GM19372 (cell line): ENCODE results near the gene ATP6V0E2.
"Not testable (repeated sequence)": the region's sequence is repeated elsewhere in the genome, so short reads cannot be mapped to it uniquely, and the experiment has no call there.

Experiments used
- ATAC-seq: cut with Tn5 transposase; IDR thresholded peaks from one replicate; pipeline ENCODE4 v1.9.1; 2021; ENCODE audit warnings: mild to moderate bottlenecking, low read depth, moderate library complexity; ENCODE audit not compliant: unreplicated experiment

The ATP6V0E2 gene

GRCh38 chr7:149873074-149873969 is at the start of gene ATP6V0E2:
Gene ATP6V0E2 (plus strand): TSS chr7:149873969. CDS start chr7:149874066, 97 bp downstream.
- ATAC-seq: peak; percentile 89

GRCh38 chr7:149824301-149824741 is 49.4 kb upstream of the ATP6V0E2 start:
- no peak for ATAC-seq

GRCh38 chr7:149824748-149825566 is 48.8 kb upstream of the ATP6V0E2 start:
- ATAC-seq: no peak

GRCh38 chr7:149825567-149826343 is 48.0 kb upstream of the ATP6V0E2 start:
- ATAC-seq: no peak

- ATAC-seq: no peak
Observed at GRCh38 chr7:149826344-149827088, 47.3 kb upstream of the ATP6V0E2 start.

- ATAC-seq: no peak
Observed at GRCh38 chr7:149827089-149827981, 46.4 kb upstream of the ATP6V0E2 start.

GRCh38 chr7:149828357-149829309 is 45.1 kb upstream of the ATP6V0E2 start:
- ATAC-seq: no peak

- not testable (repeated sequence) for ATAC-seq
Observed at GRCh38 chr7:149830527-149830926, 43.2 kb upstream of the ATP6V0E2 start.

- no peak for ATAC-seq
Observed at GRCh38 chr7:149830997-149831740, 42.6 kb upstream of the ATP6V0E2 start.

- no peak for ATAC-seq
Observed at GRCh38 chr7:149831741-149832219, 42.0 kb upstream of the ATP6V0E2 start.

GRCh38 chr7:149832332-149833041 is 41.3 kb upstream of the ATP6V0E2 start:
- ATAC-seq: no peak

- no peak for ATAC-seq
Observed at GRCh38 chr7:149833495-149834130, 40.2 kb upstream of the ATP6V0E2 start.

GRCh38 chr7:149834601-149835000 is 39.2 kb upstream of the ATP6V0E2 start:
- ATAC-seq: no peak

- no peak for ATAC-seq
Observed at GRCh38 chr7:149836434-149836833, 37.3 kb upstream of the ATP6V0E2 start.

- no peak for ATAC-seq
Observed at GRCh38 chr7:149837564-149838223, 36.1 kb upstream of the ATP6V0E2 start.
